Measurements from ENCODE around the gene SMIM5.
A peak's percentile ranks its signal among the peaks of the same experiment; 100 is the strongest.
"Not testable (repeated sequence)": the region's sequence is repeated elsewhere in the genome, so short reads cannot be mapped to it uniquely, and the experiment has no call there.

SMIM5 gene

GRCh38 chr17:75638039-75638438 lies 4.8 kb downstream of the SMIM5 start:
- Histone ChIP-seq H3K79me1 (ENCODE audit: low read length) (peaks cover 19% of the 10 kb centered on the region), H3K4me1 (ENCODE audit: control insufficient read depth in 1 of 2, insufficient read depth in 2 of 2, low read length in 2 of 2) (peaks cover 36 to 39% of the 10 kb centered on the region in 2 experiments)
- not testable (repeated sequence) for H3K9ac ChIP-seq (ENCODE audit: low read length); H3K27ac ChIP-seq (ENCODE audit: low read depth, low read length); H3K36me3 ChIP-seq (ENCODE audit: control insufficient read depth in 1 of 2, insufficient read depth in 2 of 2, low read length in 2 of 2); H2AK5ac ChIP-seq (ENCODE audit: low read length); H3K23ac ChIP-seq (ENCODE audit: low read length); H2BK120ac ChIP-seq (ENCODE audit: insufficient read depth, low read length, poor library complexity); H2BK5ac ChIP-seq (ENCODE audit: low read depth, low read length, poor library complexity); H4K8ac ChIP-seq (ENCODE audit: low read depth, low read length); H3K4me2 ChIP-seq (ENCODE audit: low read length); H3K4ac ChIP-seq (ENCODE audit: low read depth, low read length); H4K12ac ChIP-seq (ENCODE audit: low read depth, low read length); H2BK12ac ChIP-seq (ENCODE audit: low read length); H4K91ac ChIP-seq (ENCODE audit: low read depth, low read length); H3K27me3 ChIP-seq (ENCODE audit: insufficient read depth, low read length); H3K18ac ChIP-seq (ENCODE audit: low read length); H3K14ac ChIP-seq (ENCODE audit: low read length); H3K9me3 ChIP-seq (ENCODE audit: insufficient read depth, low read depth, low read length); H3K4me3 ChIP-seq (ENCODE audit: low read depth, low read length); DNase-seq; H3K79me2 ChIP-seq (ENCODE audit: control insufficient read depth, insufficient read depth, low read length, poor library complexity); H2AFZ ChIP-seq (ENCODE audit: insufficient read depth, low read length, poor library complexity)
- no CpG with 5 or more reads among the region's 12 CpGs for WGBS (ENCODE audit: extremely low coverage, insufficient coverage, insufficient read length)

- Histone ChIP-seq H3K36me3 (ENCODE audit: control insufficient read depth in 1 of 2, insufficient read depth in 2 of 2, low read length in 2 of 2) (peaks cover 0 to 4% of the 10 kb centered on the region in 2 experiments), H3K4ac (ENCODE audit: low read depth, low read length) (no peak overlapping the region), H3K4me3 (ENCODE audit: low read depth, low read length) (no peak overlapping the region), H4K91ac (ENCODE audit: low read depth, low read length) (no peak overlapping the region), H2AFZ (ENCODE audit: insufficient read depth, low read length, poor library complexity) (no peak overlapping the region), H2BK5ac (ENCODE audit: low read depth, low read length, poor library complexity) (no peak overlapping the region), H3K27me3 (ENCODE audit: insufficient read depth, low read length) (no peaks in the 10 kb centered on the region), H3K9me3 (ENCODE audit: insufficient read depth, low read depth, low read length) (peaks cover 1% of the 10 kb centered on the region), H2BK12ac (ENCODE audit: low read length) (no peak overlapping the region), H3K27ac (ENCODE audit: low read depth, low read length) (no peak overlapping the region), H4K12ac (ENCODE audit: low read depth, low read length) (no peak overlapping the region), H4K8ac (ENCODE audit: low read depth, low read length) (no peak overlapping the region), H3K4me1 (ENCODE audit: control insufficient read depth in 1 of 2, insufficient read depth in 2 of 2, low read length in 2 of 2) (peaks cover 38 to 40% of the 10 kb centered on the region in 2 experiments), H3K9ac (ENCODE audit: low read length) (no peak overlapping the region), H3K4me2 (ENCODE audit: low read length) (no peak overlapping the region), H3K23ac (ENCODE audit: low read length) (no peak overlapping the region), H3K79me1 (ENCODE audit: low read length) (peaks cover 22% of the 10 kb centered on the region), H3K18ac (ENCODE audit: low read length) (no peak overlapping the region), H3K14ac (ENCODE audit: low read length) (no peak overlapping the region), H2BK120ac (ENCODE audit: insufficient read depth, low read length, poor library complexity) (no peak overlapping the region), H3K79me2 (ENCODE audit: control insufficient read depth, insufficient read depth, low read length, poor library complexity) (no peaks in the 10 kb centered on the region), H2AK5ac (ENCODE audit: low read length) (no peak overlapping the region)
- DNase-seq, result no peak
- WGBS (ENCODE audit: extremely low coverage, insufficient coverage, insufficient read length), result no CpG with 5 or more reads among the region's 13 CpGs
Observed at GRCh38 chr17:75638893-75639292, 5.7 kb downstream of the SMIM5 start.

GRCh38 chr17:75639327-75639726 lies 6.1 kb downstream of the SMIM5 start:
- Histone ChIP-seq H3K4me3 (ENCODE audit: low read depth, low read length) (no peak overlapping the region), H2BK12ac (ENCODE audit: low read length) (no peak overlapping the region), H4K8ac (ENCODE audit: low read depth, low read length) (no peak overlapping the region), H3K4me2 (ENCODE audit: low read length) (no peak overlapping the region), H3K23ac (ENCODE audit: low read length) (no peak overlapping the region), H2AFZ (ENCODE audit: insufficient read depth, low read length, poor library complexity) (no peak overlapping the region), H3K18ac (ENCODE audit: low read length) (peak overlapping the region; percentile 20), H3K36me3 (ENCODE audit: control insufficient read depth in 1 of 2, insufficient read depth in 2 of 2, low read length in 2 of 2) (peaks cover 0 to 4% of the 10 kb centered on the region in 2 experiments), H3K4ac (ENCODE audit: low read depth, low read length) (no peak overlapping the region), H3K14ac (ENCODE audit: low read length) (no peak overlapping the region), H3K79me1 (ENCODE audit: low read length) (peaks cover 22% of the 10 kb centered on the region), H3K79me2 (ENCODE audit: control insufficient read depth, insufficient read depth, low read length, poor library complexity) (no peaks in the 10 kb centered on the region), H4K91ac (ENCODE audit: low read depth, low read length) (peak overlapping the region; percentile 29), H2BK120ac (ENCODE audit: insufficient read depth, low read length, poor library complexity) (no peak overlapping the region), H3K9me3 (ENCODE audit: insufficient read depth, low read depth, low read length) (peaks cover 1% of the 10 kb centered on the region), H2AK5ac (ENCODE audit: low read length) (no peak overlapping the region), H4K12ac (ENCODE audit: low read depth, low read length) (no peak overlapping the region), H2BK5ac (ENCODE audit: low read depth, low read length, poor library complexity) (no peak overlapping the region), H3K27me3 (ENCODE audit: insufficient read depth, low read length) (no peaks in the 10 kb centered on the region), H3K9ac (ENCODE audit: low read length) (no peak overlapping the region), H3K4me1 (ENCODE audit: control insufficient read depth in 1 of 2, insufficient read depth in 2 of 2, low read length in 2 of 2) (peaks cover 33 to 36% of the 10 kb centered on the region in 2 experiments), H3K27ac (ENCODE audit: low read depth, low read length) (no peak overlapping the region)
- DNase-seq, result no peak
- no CpG with 5 or more reads among the region's 3 CpGs for WGBS (ENCODE audit: extremely low coverage, insufficient coverage, insufficient read length)

DNA sequence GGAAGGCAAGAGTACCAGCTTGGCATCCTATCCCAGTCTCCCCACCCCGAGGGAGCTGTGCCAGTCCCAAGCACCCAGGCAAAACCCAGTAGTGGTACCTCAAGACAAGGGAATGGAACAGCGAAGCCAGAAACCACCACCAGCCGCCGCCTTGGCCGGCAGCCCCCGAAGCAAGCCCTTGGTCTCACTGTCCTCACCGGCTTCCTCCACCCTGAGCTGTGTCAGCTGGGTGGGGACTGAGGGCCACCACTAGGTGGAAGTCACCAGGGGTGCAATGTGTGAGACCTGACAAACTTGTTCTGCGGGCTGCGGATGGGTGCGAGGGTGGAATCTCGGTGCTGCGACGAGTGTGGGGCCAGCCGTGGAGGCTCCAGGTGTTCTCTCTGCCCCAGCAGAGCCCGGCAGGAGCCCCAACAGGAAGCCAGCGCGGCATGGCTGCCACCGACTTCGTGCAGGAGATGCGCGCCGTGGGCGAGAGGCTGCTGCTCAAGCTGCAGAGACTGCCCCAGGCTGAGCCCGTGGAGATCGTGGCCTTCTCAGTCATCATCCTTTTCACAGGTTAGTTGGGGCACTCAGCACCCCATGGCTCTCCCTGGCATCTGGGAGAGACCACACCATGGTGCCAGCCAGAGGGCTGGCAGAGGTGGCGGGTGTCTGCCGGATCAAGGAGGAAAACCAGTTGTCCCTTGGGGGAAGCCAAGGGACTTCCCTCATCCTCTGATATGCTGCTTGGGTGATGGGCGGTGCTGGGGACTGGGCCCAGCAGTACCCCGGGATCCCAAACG lies 6.7 kb downstream of the SMIM5 start:
- Histone ChIP-seq H3K36me3 (ENCODE audit: control insufficient read depth in 1 of 2, insufficient read depth in 2 of 2, low read length in 2 of 2) (peaks cover 0 to 4% of the 10 kb centered on the region in 2 experiments), H2BK5ac (ENCODE audit: low read depth, low read length, poor library complexity) (no peak overlapping the region), H3K14ac (ENCODE audit: low read length) (peak overlapping the region; percentile 18), H3K4me1 (ENCODE audit: control insufficient read depth in 1 of 2, insufficient read depth in 2 of 2, low read length in 2 of 2) (peaks cover 33% of the 10 kb centered on the region in 2 experiments), H3K18ac (ENCODE audit: low read length) (no peak overlapping the region), H3K27ac (ENCODE audit: low read depth, low read length) (no peak overlapping the region), H2BK12ac (ENCODE audit: low read length) (peak overlapping the region; percentile 8), H2AK5ac (ENCODE audit: low read length) (peak overlapping the region; percentile 27), H3K9me3 (ENCODE audit: insufficient read depth, low read depth, low read length) (peaks cover 1% of the 10 kb centered on the region), H3K9ac (ENCODE audit: low read length) (no peak overlapping the region), H4K91ac (ENCODE audit: low read depth, low read length) (peak overlapping the region; percentile 40), H2AFZ (ENCODE audit: insufficient read depth, low read length, poor library complexity) (no peak overlapping the region), H4K12ac (ENCODE audit: low read depth, low read length) (no peak overlapping the region), H3K79me1 (ENCODE audit: low read length) (peaks cover 22% of the 10 kb centered on the region), H3K4ac (ENCODE audit: low read depth, low read length) (no peak overlapping the region), H3K23ac (ENCODE audit: low read length) (no peak overlapping the region), H3K79me2 (ENCODE audit: control insufficient read depth, insufficient read depth, low read length, poor library complexity) (no peaks in the 10 kb centered on the region), H3K27me3 (ENCODE audit: insufficient read depth, low read length) (no peaks in the 10 kb centered on the region), H3K4me2 (ENCODE audit: low read length) (peak overlapping the region; percentile 7), H4K8ac (ENCODE audit: low read depth, low read length) (no peak overlapping the region), H2BK120ac (ENCODE audit: insufficient read depth, low read length, poor library complexity) (peak overlapping the region; percentile 18), H3K4me3 (ENCODE audit: low read depth, low read length) (no peak overlapping the region)
- DNase-seq, result peak; percentile 63 to 83
- no CpG with 5 or more reads among the region's 30 CpGs for WGBS (ENCODE audit: extremely low coverage, insufficient coverage, insufficient read length)

Measured in trophoblast cell (in vitro differentiated cells and primary cell).